Heart right ventricle (tissue), 16 donors: ENCODE measurements around the gene SRRT. TPM values are rescaled to one million over a fixed set of nuclear protein-coding genes. Genes with fewer than 3 reads are reported as not detected.

Experiments
- ATAC-seq, 8 donors: fragments of 200-7000 bp; cut with Tn5 transposase; one replicate each; pipeline ENCODE4 v1.9.1; 2020; ENCODE audit warnings: mild to moderate bottlenecking in 8 of 8, moderate library complexity in 8 of 8, moderate number of reproducible peaks in 1 of 8
- DNase-seq, 2 donors: peaks; one replicate each; pipeline ENCODE4 v3.0.0-alpha.2; 2020
- H3K27ac ChIP-seq, 10 donors: fragments of 200-600 bp; sonication (generic) in 2 of 10; one replicate each; pipeline versions ENCODE4 v1.5.0 to v1.8.0; 2020 to 2022; ENCODE audit warnings: mild to moderate bottlenecking in 3 of 10
- H3K27me3 ChIP-seq, 7 donors: fragments of 200-600 bp; one replicate each; pipeline ENCODE4 v1.8.0; 2021 to 2022; ENCODE audit warnings: mild to moderate bottlenecking in 2 of 7
- H3K36me3 ChIP-seq, 9 donors: fragments of 200-600 bp; sonication (generic) in 1 of 9; one replicate each; pipeline versions ENCODE4 v1.5.0 to v1.8.0; 2020 to 2022; ENCODE audit warnings: mild to moderate bottlenecking in 2 of 9
- H3K4me1 ChIP-seq, 9 donors: fragments of 200-600 bp; sonication (generic) in 1 of 9; one replicate each; pipeline versions ENCODE4 v1.5.0 to v1.8.0; 2020 to 2022; ENCODE audit warnings: mild to moderate bottlenecking in 4 of 9
- H3K4me3 ChIP-seq, 10 donors: fragments of 200-600 bp; sonication (generic) in 2 of 10; one replicate each; pipeline versions ENCODE4 v1.5.0 to v1.8.0; 2020 to 2022; ENCODE audit warnings: mild to moderate bottlenecking in 7 of 10, moderate library complexity in 2 of 10
- H3K9me3 ChIP-seq, 11 donors: fragments of 200-600 bp in 10 of 11; sonication (generic) in 2 of 11; one replicate each; pipeline versions ENCODE4 v1.5.0 to v1.8.0; 2013 to 2022; ENCODE audit warnings: mild to moderate bottlenecking in 2 of 11, control low read depth in 1 of 11, moderate library complexity in 1 of 11
- WGBS, 2 donors: extraction: QIAGEN DNeasy Blood & Tissue Kit; methylation state at CpG; one replicate each; pipeline ENCODE4 v1.1.7; 2013; ENCODE audit warnings: inconsistent platforms in 1 of 2; 5-methylcytosine and 5-hydroxymethylcytosine counted together
- intact Hi-C, 10 donors: fragments of 100-400 bp; cut with DNase I; formaldehyde crosslinking; loops; one replicate each; pipeline versions ENCODE4 v1.11.1 to v1.14.2; 2022
- polyA plus RNA-seq, 2 donors: library from polyadenylated mRNA; stranded (reverse); fragments of 200-250 nt; gene quantifications; one replicate each; pipeline ENCODE4 v1.2.3, GENCODE V29; 2013
- total RNA-seq, 10 donors: library from RNA; stranded (reverse); fragmentation: NEBNext Ultra II Directional in 3 of 10; extraction: Animal tissue kit (Norgen Biotek cat#: 25700) in 3 of 10; gene quantifications; one replicate each; pipeline versions ENCODE4 v1.2.1 to v1.2.4, GENCODE V29; 2021 to 2023
- TF ChIP-seq, protein P1 (sequence below), 9 donors: fragments of 200-600 bp; sonication (generic) in 2 of 9; IDR thresholded peaks; one replicate each; pipeline versions ENCODE4 v1.5.0 to v1.8.0; 2021 to 2022; ENCODE audit warnings: antibody characterized with exemption in 9 of 9, mild to moderate bottlenecking in 5 of 9, moderate library complexity in 1 of 9
- donor health status: Arrhythmogenic right ventricular cardiomyopathy.
- donor health status: ischemic (EF 13 %, LVEDD 7.1; RV severe dilation, severe dysfunction).
- donor health status: healthy with polysubstance abuse.
- donor health status: DM: no; HTN: yes; CAD: no.
- donor health status: DM: no; HTN: no; CAD: no.
- donor health status: ischemic (EF 25% LVEDD 6.9; RV normal size, moderate dysfunction).
- donor health status: ischemic (EF 25% LVEDD 5.7; RV mildly dilated, moderate dysfunction).
- donor health status: healthy.
- donor health status: DM: yes; HTN: yes; CAD: no.
- donor health status: Ischemic cardiomyopathy.
- donor health status: ischemic (EF 35%, LVEDD 5.7; RV mildly dilated, moderate dysfunction).
- donor health status: nonischemic (EF 11% LVEDD 7.7; RV severe dilation, severe dysfunction).
- donor health status: DM: yes; HTN: yes; CAD: no.
- donor health status: PGD.
- donor health status: ischemic (EF 29% LVEDD 5.4; RV normal size, mild dysfunction).
- donor health status: nonischemic (EF 23%, LVEDD 6.1; RV moderate dilation, normal function).

The SRRT gene
- total and polyA plus RNA-seq, 12 donors: 38.4 to 69.5 (median 49.6) TPM

DNA sequence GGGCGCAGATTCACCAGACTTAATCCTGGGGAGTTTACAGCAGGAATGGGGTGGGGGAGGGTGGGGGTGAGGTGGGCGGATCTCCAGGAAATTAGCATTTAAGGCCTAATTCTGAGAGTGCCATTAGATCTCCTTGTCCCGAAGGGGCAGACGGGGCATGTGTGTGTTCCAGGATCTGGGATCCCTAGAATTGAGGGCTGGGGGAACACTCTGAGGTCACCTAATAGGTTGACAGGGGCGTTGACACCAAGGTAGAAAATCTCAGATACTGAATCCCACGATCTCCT is 38.1 kb upstream of the SRRT start:
- WGBS, 2 donors: 29 to 31% methylated on average over 6 of the region's 6 CpGs

DNA sequence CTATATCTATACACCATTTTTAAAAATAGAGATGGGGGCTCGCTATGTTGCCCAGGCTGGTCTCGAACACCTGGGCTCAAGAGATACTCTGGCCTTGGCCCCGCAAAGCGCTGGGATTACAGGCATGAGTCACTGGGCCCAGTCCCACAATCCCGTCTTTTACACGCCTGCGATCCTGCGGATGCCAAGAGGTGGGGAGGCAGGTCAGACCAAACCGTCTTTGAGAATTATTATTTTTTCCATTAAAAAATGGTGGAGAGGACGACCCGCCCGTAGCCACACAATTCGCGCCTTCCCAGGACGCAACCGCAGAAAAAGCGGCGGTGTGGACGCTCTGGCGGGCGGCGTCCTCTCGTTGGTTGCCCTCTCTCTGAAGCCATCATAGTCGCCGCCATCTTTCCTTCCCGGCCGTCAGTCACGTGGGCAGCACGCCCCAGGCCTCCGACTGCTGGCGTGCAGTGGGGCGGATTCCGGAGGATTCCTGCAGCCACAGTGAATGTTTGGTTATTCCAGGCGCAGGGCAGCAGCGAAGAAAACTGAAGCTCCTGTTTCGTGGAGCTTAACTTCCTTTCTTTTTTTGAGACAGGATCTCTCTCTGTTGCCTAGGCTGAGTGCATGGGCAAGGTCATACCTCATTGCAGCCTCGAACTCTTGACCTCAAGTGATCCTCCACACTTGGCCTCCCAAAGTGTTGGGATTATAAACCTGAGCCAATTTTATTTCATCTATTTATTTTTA is 37.6 kb upstream of the SRRT start:
- ATAC-seq (peak; percentile 93 to 96 (median 94)), DNase-seq (peak; percentile 91 to 95)
- WGBS, 2 donors: 2 to 3% methylated on average over 37 of the region's 37 CpGs
- Histone ChIP-seq H3K9me3 (no peaks in the 10 kb centered on the region), H3K4me1 (peaks cover 0 to 26% (median 12%) of the 10 kb centered on the region in 9 donors), H3K36me3 (no peaks in the 10 kb centered on the region), H3K27ac (peak overlapping the region; percentile 59 to 95 (median 91)), H3K4me3 (peak overlapping the region; percentile 18 to 62 (median 51)), H3K27me3 (no peaks in the 10 kb centered on the region)
- intact Hi-C loops: loop anchor here in 1 of 10 donors (5.0 kb wide), 1 partner anchor 35 kb away; no protein-coding TSS in a partner anchor
- TF ChIP-seq, protein P1, sequence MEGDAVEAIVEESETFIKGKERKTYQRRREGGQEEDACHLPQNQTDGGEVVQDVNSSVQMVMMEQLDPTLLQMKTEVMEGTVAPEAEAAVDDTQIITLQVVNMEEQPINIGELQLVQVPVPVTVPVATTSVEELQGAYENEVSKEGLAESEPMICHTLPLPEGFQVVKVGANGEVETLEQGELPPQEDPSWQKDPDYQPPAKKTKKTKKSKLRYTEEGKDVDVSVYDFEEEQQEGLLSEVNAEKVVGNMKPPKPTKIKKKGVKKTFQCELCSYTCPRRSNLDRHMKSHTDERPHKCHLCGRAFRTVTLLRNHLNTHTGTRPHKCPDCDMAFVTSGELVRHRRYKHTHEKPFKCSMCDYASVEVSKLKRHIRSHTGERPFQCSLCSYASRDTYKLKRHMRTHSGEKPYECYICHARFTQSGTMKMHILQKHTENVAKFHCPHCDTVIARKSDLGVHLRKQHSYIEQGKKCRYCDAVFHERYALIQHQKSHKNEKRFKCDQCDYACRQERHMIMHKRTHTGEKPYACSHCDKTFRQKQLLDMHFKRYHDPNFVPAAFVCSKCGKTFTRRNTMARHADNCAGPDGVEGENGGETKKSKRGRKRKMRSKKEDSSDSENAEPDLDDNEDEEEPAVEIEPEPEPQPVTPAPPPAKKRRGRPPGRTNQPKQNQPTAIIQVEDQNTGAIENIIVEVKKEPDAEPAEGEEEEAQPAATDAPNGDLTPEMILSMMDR (IDR thresholded peaks at IDR 0.05): peak in 2 of 9 donors; percentile 5 to 23

More for the DNA sequence above, 38.1 kb upstream of the SRRT start:
- peak overlapping the region; percentile 18 to 62 (median 51) for H3K4me3 ChIP-seq
- DNase-seq: no peak
- no peaks in the 10 kb centered on the region for H3K36me3 ChIP-seq
- H3K9me3 ChIP-seq: no peaks in the 10 kb centered on the region
- intact Hi-C loops: loop anchor here in 3 of 10 donors (1.0 to 5.0 kb wide), 2 partner anchors 8 to 34 kb away; no protein-coding TSS in a partner anchor
- peak overlapping the region; percentile 59 to 95 (median 91) for H3K27ac ChIP-seq
- TF ChIP-seq, protein P1 (IDR thresholded peaks at IDR 0.05): no peak
- H3K27me3 ChIP-seq: no peaks in the 10 kb centered on the region
- H3K4me1 ChIP-seq: peaks cover 0 to 26% (median 12%) of the 10 kb centered on the region in 9 donors
- no peak for ATAC-seq

DNA sequence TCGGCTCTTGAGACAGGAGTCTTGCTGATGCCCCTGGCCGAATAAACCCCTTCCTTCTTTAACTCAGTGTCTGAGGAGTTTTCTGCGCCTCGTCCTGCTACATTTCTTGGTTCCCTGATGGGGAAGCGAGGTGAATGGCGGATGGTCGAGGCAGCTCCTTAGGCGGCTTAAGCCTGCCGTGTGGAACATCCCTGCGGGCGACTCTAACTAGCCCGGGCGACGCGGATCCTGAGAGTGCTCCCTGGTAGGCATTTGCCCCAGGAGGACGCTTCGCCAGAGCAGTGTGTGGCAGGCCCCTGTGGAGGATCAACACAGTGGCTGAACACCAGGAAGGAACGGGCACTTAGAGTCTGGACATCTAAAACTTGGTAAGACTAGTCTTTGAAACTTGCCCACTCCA is 35.5 kb upstream of the SRRT start:
- intact Hi-C loops: loop anchor here in 1 of 10 donors (5.0 kb wide), 1 partner anchor 37 kb away; no protein-coding TSS in a partner anchor
- peaks cover 0 to 32% (median 12%) of the 10 kb centered on the region in 9 donors for H3K4me1 ChIP-seq
- TF ChIP-seq, protein P1 (IDR thresholded peaks at IDR 0.05): no peak
- no peak overlapping the region for H3K4me3 ChIP-seq
- ATAC-seq (no peak), DNase-seq (no peak)
- H3K36me3 ChIP-seq: no peaks in the 10 kb centered on the region
- no peaks in the 10 kb centered on the region for H3K9me3 ChIP-seq
- H3K27ac ChIP-seq: no peak overlapping the region
- 96 to 97% methylated on average over 18 of the region's 18 CpGs for WGBS, 2 donors
- no peaks in the 10 kb centered on the region for H3K27me3 ChIP-seq

DNA sequence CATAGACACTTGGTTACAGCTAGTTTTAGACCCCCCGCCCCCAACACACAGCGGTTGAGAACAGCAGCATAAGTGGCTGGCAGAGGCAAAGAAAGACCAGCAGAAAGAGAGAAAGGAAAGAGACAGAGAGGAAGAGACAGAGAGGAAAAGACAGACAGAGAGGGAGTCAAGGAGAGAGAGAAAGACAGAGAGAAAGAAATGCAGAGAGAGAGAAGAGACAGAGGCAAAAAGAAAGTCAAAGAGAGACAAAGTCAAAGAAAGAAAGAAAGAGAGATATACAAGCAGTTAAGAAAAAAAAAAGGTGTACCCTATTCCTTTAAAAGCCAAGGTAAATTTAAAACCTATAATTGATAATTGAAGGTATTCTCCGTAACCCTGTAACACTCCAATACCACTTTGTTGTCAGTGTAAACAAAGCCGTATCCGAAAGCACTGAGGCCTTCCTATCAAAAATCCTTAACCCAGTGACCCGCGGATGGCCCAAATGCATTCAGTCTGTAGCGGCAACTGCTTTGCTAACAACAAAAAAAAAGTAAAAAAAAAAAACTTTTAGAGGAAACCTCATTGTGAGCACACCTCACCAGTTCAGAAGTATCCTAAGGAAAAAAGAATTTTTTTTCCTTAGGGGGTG is 34.3 kb upstream of the SRRT start:
- no peaks in the 10 kb centered on the region for H3K27me3 ChIP-seq
- 67 to 71% methylated on average over 8 of the region's 8 CpGs for WGBS, 2 donors
- no peak for DNase-seq
- H3K36me3 ChIP-seq: no peaks in the 10 kb centered on the region
- H3K27ac ChIP-seq: no peak overlapping the region
- no peak for ATAC-seq
- H3K4me3 ChIP-seq: no peak overlapping the region
- intact Hi-C loops: no loop called here
- TF ChIP-seq, protein P1 (IDR thresholded peaks at IDR 0.05): no peak
- H3K4me1 ChIP-seq: peaks cover 0 to 28% (median 12%) of the 10 kb centered on the region in 9 donors
- H3K9me3 ChIP-seq: no peaks in the 10 kb centered on the region
